ENCODE data around the gene QRICH2.

QRICH2 gene

GRCh38 chr17:76241691-76242255 is 66.3 kb downstream of the QRICH2 start:
- Histone ChIP-seq H3K27me3 (replicated peaks in 2 of 5; ENCODE audit: control insufficient read depth in 4 of 5, insufficient read depth in 5 of 5, low read length in 4 of 5) (peaks cover 0 to 67% (median 27%) of the 10 kb centered on the region in 5 experiments), H3K27ac (ENCODE audit: insufficient read depth in 1 of 2, low read depth in 1 of 2, low read length in 2 of 2, poor library complexity in 1 of 2, severe bottlenecking in 2 of 2) (peak overlapping the region in 1 of 2 experiments; percentile 68)

GRCh38 chr17:76241204-76241538 is 66.9 kb downstream of the QRICH2 start:
- POLR2A ChIA-PET, result interaction anchor here (1.0 kb wide), 1 partner anchor 22 kb away, joined by 3 read pairs; no protein-coding TSS in a partner anchor
- no peaks in the 10 kb centered on the region for H3K36me3 ChIP-seq (ENCODE audit: control insufficient read depth in 4 of 4, insufficient read depth in 4 of 4, low read length in 3 of 4)

More at GRCh38 chr17:76241691-76242255, 66.3 kb downstream of the QRICH2 start:
- no peak for DNase-seq
- ChIA-PET CTCF (interaction anchor here (0.8 to 1.7 kb wide), 2 partner anchors 13 to 216 kb away, joined by 3 read pairs; no protein-coding TSS in a partner anchor), POLR2A (interaction anchor here (1.0 kb wide), 1 partner anchor 21 kb away, joined by 3 read pairs; no protein-coding TSS in a partner anchor)
- Histone ChIP-seq H3K4me1 (ENCODE audit: control extremely low read depth in 1 of 4, control insufficient read depth in 4 of 4, insufficient read depth in 4 of 4, low read length in 3 of 4) (peaks cover 12 to 48% (median 37%) of the 10 kb centered on the region in 4 experiments), H3K4me3 (ENCODE audit: control insufficient read depth in 1 of 7, extremely low read depth in 1 of 7, insufficient read depth in 4 of 7, low read depth in 2 of 7, low read length in 6 of 7) (no peak overlapping the region), H3K36me3 (ENCODE audit: control insufficient read depth in 4 of 4, insufficient read depth in 4 of 4, low read length in 3 of 4) (no peaks in the 10 kb centered on the region), H3K9me3 (ENCODE audit: control extremely low read depth in 1 of 5, control insufficient read depth in 4 of 5, insufficient read depth in 2 of 5, low read depth in 1 of 5, low read length in 4 of 5) (no peaks in the 10 kb centered on the region)
- WGBS (ENCODE audit: insufficient coverage), result 94% methylated on average over 14 of the region's 15 CpGs

GRCh38 chr17:76240461-76241203 is 67.4 kb downstream of the QRICH2 start, which contains the start of gene RNF157:
Gene RNF157, minus strand, starts transcription at chr17:76240493. Its CDS starts 253 bp downstream, at chr17:76240240.
- H3K4me3 ChIP-seq (ENCODE audit: control insufficient read depth in 1 of 7, extremely low read depth in 1 of 7, insufficient read depth in 4 of 7, low read depth in 2 of 7, low read length in 6 of 7), result peak within 1 kb of the TSS in 5 of 7 experiments; percentile 50 to 70 (median 55)
- ChIA-PET POLR2A (interaction anchor here (1.0 kb wide), 1 partner anchor 22 kb away, joined by 3 read pairs; no protein-coding TSS in a partner anchor), CTCF (interaction anchor here (1.7 kb wide), 1 partner anchor 217 kb away, joined by 3 read pairs; no protein-coding TSS in a partner anchor)
- under 1% methylated on average over 90 of the region's 102 CpGs for WGBS (ENCODE audit: insufficient coverage)
- H3K27ac ChIP-seq (ENCODE audit: insufficient read depth in 1 of 2, low read depth in 1 of 2, low read length in 2 of 2, poor library complexity in 1 of 2, severe bottlenecking in 2 of 2), result peak within 1 kb of the TSS in 1 of 2 experiments; percentile 68
- H3K27me3 ChIP-seq (replicated peaks in 2 of 5; ENCODE audit: control insufficient read depth in 4 of 5, insufficient read depth in 5 of 5, low read length in 4 of 5), result peaks cover 0 to 66% (median 27%) of the 10 kb centered on the region in 5 experiments
- peak in 2 of 3 donors; percentile 43 to 55 for DNase-seq
- H3K4me1 ChIP-seq (ENCODE audit: control extremely low read depth in 1 of 4, control insufficient read depth in 4 of 4, insufficient read depth in 4 of 4, low read length in 3 of 4), result peaks cover 12 to 38% (median 31%) of the 10 kb centered on the region in 4 experiments
- H3K9me3 ChIP-seq (ENCODE audit: control extremely low read depth in 1 of 5, control insufficient read depth in 4 of 5, insufficient read depth in 2 of 5, low read depth in 1 of 5, low read length in 4 of 5), result no peaks in the 10 kb centered on the region
- no peaks in the 10 kb centered on the region for H3K36me3 ChIP-seq (ENCODE audit: control insufficient read depth in 4 of 4, insufficient read depth in 4 of 4, low read length in 3 of 4)

More at GRCh38 chr17:76241204-76241538, 66.9 kb downstream of the QRICH2 start:
- Histone ChIP-seq H3K27ac (ENCODE audit: insufficient read depth in 1 of 2, low read depth in 1 of 2, low read length in 2 of 2, poor library complexity in 1 of 2, severe bottlenecking in 2 of 2) (peak overlapping the region in 1 of 2 experiments; percentile 68), H3K9me3 (ENCODE audit: control extremely low read depth in 1 of 5, control insufficient read depth in 4 of 5, insufficient read depth in 2 of 5, low read depth in 1 of 5, low read length in 4 of 5) (no peaks in the 10 kb centered on the region), H3K4me3 (ENCODE audit: control insufficient read depth in 1 of 7, extremely low read depth in 1 of 7, insufficient read depth in 4 of 7, low read depth in 2 of 7, low read length in 6 of 7) (peak overlapping the region in 5 of 7 experiments; percentile 50 to 70 (median 55)), H3K27me3 (replicated peaks in 2 of 5; ENCODE audit: control insufficient read depth in 4 of 5, insufficient read depth in 5 of 5, low read length in 4 of 5) (peaks cover 0 to 66% (median 27%) of the 10 kb centered on the region in 5 experiments), H3K4me1 (ENCODE audit: control extremely low read depth in 1 of 4, control insufficient read depth in 4 of 4, insufficient read depth in 4 of 4, low read length in 3 of 4) (peaks cover 12 to 42% (median 32%) of the 10 kb centered on the region in 4 experiments)
- CTCF ChIA-PET, result interaction anchor here (0.8 to 1.7 kb wide), 2 partner anchors 12 to 216 kb away, joined by 3 read pairs; no protein-coding TSS in a partner anchor
- no peak for DNase-seq
- WGBS (ENCODE audit: insufficient coverage), result 12% methylated on average over 11 of the region's 12 CpGs

- CTCF ChIA-PET, result no interaction called here
- no peaks in the 10 kb centered on the region for H3K36me3 ChIP-seq (ENCODE audit: control insufficient read depth in 4 of 4, insufficient read depth in 4 of 4, low read length in 3 of 4)
- H3K9me3 ChIP-seq (ENCODE audit: control extremely low read depth in 1 of 5, control insufficient read depth in 4 of 5, insufficient read depth in 2 of 5, low read depth in 1 of 5, low read length in 4 of 5), result no peaks in the 10 kb centered on the region
- H3K27ac ChIP-seq (ENCODE audit: insufficient read depth in 1 of 2, low read depth in 1 of 2, low read length in 2 of 2, poor library complexity in 1 of 2, severe bottlenecking in 2 of 2), result no peak overlapping the region
- POLR2A ChIA-PET, result no interaction called here
- peaks cover 12 to 31% (median 28%) of the 10 kb centered on the region in 4 experiments for H3K4me1 ChIP-seq (ENCODE audit: control extremely low read depth in 1 of 4, control insufficient read depth in 4 of 4, insufficient read depth in 4 of 4, low read length in 3 of 4)
- no peak for DNase-seq
- H3K4me3 ChIP-seq (ENCODE audit: control insufficient read depth in 1 of 7, extremely low read depth in 1 of 7, insufficient read depth in 4 of 7, low read depth in 2 of 7, low read length in 6 of 7), result peak overlapping the region in 3 of 7 experiments; percentile 32 to 63 (median 33)
- H3K27me3 ChIP-seq (replicated peaks in 2 of 5; ENCODE audit: control insufficient read depth in 4 of 5, insufficient read depth in 5 of 5, low read length in 4 of 5), result peaks cover 0 to 66% (median 27%) of the 10 kb centered on the region in 5 experiments
- WGBS (ENCODE audit: insufficient coverage), result 9% methylated on average over 66 of the region's 75 CpGs
These were observed 68.4 kb downstream of the QRICH2 start for GRCh38 chr17:76239538-76240274.

GRCh38 chr17:76238847-76239537 is 69.1 kb downstream of the QRICH2 start:
- Histone ChIP-seq H3K27me3 (replicated peaks in 2 of 5; ENCODE audit: control insufficient read depth in 4 of 5, insufficient read depth in 5 of 5, low read length in 4 of 5) (peaks cover 0 to 66% (median 27%) of the 10 kb centered on the region in 5 experiments), H3K27ac (ENCODE audit: insufficient read depth in 1 of 2, low read depth in 1 of 2, low read length in 2 of 2, poor library complexity in 1 of 2, severe bottlenecking in 2 of 2) (no peak overlapping the region), H3K36me3 (ENCODE audit: control insufficient read depth in 4 of 4, insufficient read depth in 4 of 4, low read length in 3 of 4) (no peaks in the 10 kb centered on the region), H3K4me1 (ENCODE audit: control extremely low read depth in 1 of 4, control insufficient read depth in 4 of 4, insufficient read depth in 4 of 4, low read length in 3 of 4) (peaks cover 9 to 24% (median 21%) of the 10 kb centered on the region in 4 experiments), H3K4me3 (ENCODE audit: control insufficient read depth in 1 of 7, extremely low read depth in 1 of 7, insufficient read depth in 4 of 7, low read depth in 2 of 7, low read length in 6 of 7) (no peak overlapping the region), H3K9me3 (ENCODE audit: control extremely low read depth in 1 of 5, control insufficient read depth in 4 of 5, insufficient read depth in 2 of 5, low read depth in 1 of 5, low read length in 4 of 5) (no peaks in the 10 kb centered on the region)
- 93% methylated on average over 6 of the region's 11 CpGs for WGBS (ENCODE audit: insufficient coverage)
- DNase-seq, result no peak
- ChIA-PET CTCF (interaction anchor here (0.8 to 1.8 kb wide), 4 partner anchors 9 to 36 kb away, joined by 3 to 4 read pairs (median 4); no protein-coding TSS in a partner anchor), POLR2A (interaction anchor here (0.6 kb wide), 1 partner anchor 407 kb away, joined by 3 read pairs; no protein-coding TSS in a partner anchor)

- Histone ChIP-seq H3K4me1 (ENCODE audit: control extremely low read depth in 1 of 4, control insufficient read depth in 4 of 4, insufficient read depth in 4 of 4, low read length in 3 of 4) (peaks cover 4 to 16% (median 14%) of the 10 kb centered on the region in 4 experiments), H3K9me3 (ENCODE audit: control extremely low read depth in 1 of 5, control insufficient read depth in 4 of 5, insufficient read depth in 2 of 5, low read depth in 1 of 5, low read length in 4 of 5) (no peaks in the 10 kb centered on the region), H3K27me3 (replicated peaks in 2 of 5; ENCODE audit: control insufficient read depth in 4 of 5, insufficient read depth in 5 of 5, low read length in 4 of 5) (peaks cover 0 to 58% (median 27%) of the 10 kb centered on the region in 5 experiments), H3K4me3 (ENCODE audit: control insufficient read depth in 1 of 7, extremely low read depth in 1 of 7, insufficient read depth in 4 of 7, low read depth in 2 of 7, low read length in 6 of 7) (no peak overlapping the region), H3K36me3 (ENCODE audit: control insufficient read depth in 4 of 4, insufficient read depth in 4 of 4, low read length in 3 of 4) (no peaks in the 10 kb centered on the region), H3K27ac (ENCODE audit: insufficient read depth in 1 of 2, low read depth in 1 of 2, low read length in 2 of 2, poor library complexity in 1 of 2, severe bottlenecking in 2 of 2) (no peak overlapping the region)
- POLR2A ChIA-PET, result no interaction called here
- CTCF ChIA-PET, result interaction anchor here (0.5 to 1.8 kb wide), 7 partner anchors 8 to 116 kb away, joined by 3 to 4 read pairs (median 3); no protein-coding TSS in a partner anchor
- no peak for DNase-seq
- 96% methylated on average over 4 of the region's 7 CpGs for WGBS (ENCODE audit: insufficient coverage)
These were observed 70.2 kb downstream of the QRICH2 start for GRCh38 chr17:76237859-76238313.
